Osteoblast (primary cell): ENCODE data around the gene PPY. TPM values are rescaled to one million over a fixed set of nuclear protein-coding genes. Genes with fewer than 3 reads are reported as not detected.
A peak's percentile ranks its signal among the peaks of the same experiment; 100 is the strongest.

Source experiments
- DNase-seq: peaks from one replicate; pipeline ENCODE4 v3.0.0; 2011; ENCODE audit warnings: low spot score, mixed read lengths; ENCODE audit not compliant: insufficient read length; ENCODE audit errors: missing footprints
- H2AFZ ChIP-seq: 2 replicates; pipeline ENCODE4 v1.6.0; 2011; ENCODE audit warnings: mild to moderate bottlenecking, low read length
- H3K27ac ChIP-seq: 2 replicates; pipeline ENCODE4 v1.5.1; 2011; ENCODE audit warnings: mild to moderate bottlenecking, low read depth, low read length, moderate library complexity
- H3K27me3 ChIP-seq: 2 replicates; pipeline ENCODE4 v1.6.0; 2012; ENCODE audit warnings: mild to moderate bottlenecking, control low read depth, inconsistent platforms, low read length, moderate library complexity; ENCODE audit not compliant: insufficient read depth
- H3K36me3 ChIP-seq: 2 replicates; pipeline ENCODE4 v1.5.1; 2011; ENCODE audit warnings: mild to moderate bottlenecking, low read length, control low read depth, moderate library complexity; ENCODE audit not compliant: insufficient read depth
- H3K4me1 ChIP-seq: 2 replicates; pipeline ENCODE4 v1.5.1; 2011; ENCODE audit warnings: mild to moderate bottlenecking, low read length, control low read depth, moderate library complexity; ENCODE audit not compliant: insufficient read depth
- H3K4me2 ChIP-seq: 2 replicates; pipeline ENCODE4 v1.6.0; 2011; ENCODE audit warnings: mild to moderate bottlenecking, low read length; ENCODE audit not compliant: insufficient read depth
- H3K4me3 ChIP-seq: fragments of 200-600 bp; sonication (generic); 3 replicates; pipeline ENCODE4 v1.5.1; 2012; ENCODE audit warnings: mild to moderate bottlenecking, low read length, inconsistent platforms; ENCODE audit not compliant: insufficient read depth
- H3K79me2 ChIP-seq: 2 replicates; pipeline ENCODE4 v1.6.0; 2012; ENCODE audit warnings: mild to moderate bottlenecking, low read length, control low read depth, inconsistent platforms; ENCODE audit not compliant: insufficient read depth
- H3K9me3 ChIP-seq: 2 replicates; pipeline ENCODE4 v1.5.1; 2011; ENCODE audit warnings: low read depth, low read length, control low read depth
- H4K20me1 ChIP-seq: 2 replicates; pipeline ENCODE4 v1.6.0; 2012; ENCODE audit warnings: mild to moderate bottlenecking, low read length, control low read depth; ENCODE audit not compliant: insufficient read depth
- CTCF ChIP-seq: IDR thresholded peaks from 2 replicates; pipeline ENCODE4 v1.5.1; 2011; ENCODE audit warnings: mild to moderate bottlenecking, low read depth, low read length, moderate library complexity; ENCODE audit errors: extremely low read depth
- total RNA-seq: library from RNA; depleted of rRNA; stranded (reverse); fragments of >200 nt; gene quantifications from 2 replicates; pipeline ENCODE4 v1.2.3, GENCODE V29; 2012

Gene PPY, protein sequence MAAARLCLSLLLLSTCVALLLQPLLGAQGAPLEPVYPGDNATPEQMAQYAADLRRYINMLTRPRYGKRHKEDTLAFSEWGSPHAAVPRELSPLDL
- not detected in 2 replicates for total RNA-seq

DNA sequence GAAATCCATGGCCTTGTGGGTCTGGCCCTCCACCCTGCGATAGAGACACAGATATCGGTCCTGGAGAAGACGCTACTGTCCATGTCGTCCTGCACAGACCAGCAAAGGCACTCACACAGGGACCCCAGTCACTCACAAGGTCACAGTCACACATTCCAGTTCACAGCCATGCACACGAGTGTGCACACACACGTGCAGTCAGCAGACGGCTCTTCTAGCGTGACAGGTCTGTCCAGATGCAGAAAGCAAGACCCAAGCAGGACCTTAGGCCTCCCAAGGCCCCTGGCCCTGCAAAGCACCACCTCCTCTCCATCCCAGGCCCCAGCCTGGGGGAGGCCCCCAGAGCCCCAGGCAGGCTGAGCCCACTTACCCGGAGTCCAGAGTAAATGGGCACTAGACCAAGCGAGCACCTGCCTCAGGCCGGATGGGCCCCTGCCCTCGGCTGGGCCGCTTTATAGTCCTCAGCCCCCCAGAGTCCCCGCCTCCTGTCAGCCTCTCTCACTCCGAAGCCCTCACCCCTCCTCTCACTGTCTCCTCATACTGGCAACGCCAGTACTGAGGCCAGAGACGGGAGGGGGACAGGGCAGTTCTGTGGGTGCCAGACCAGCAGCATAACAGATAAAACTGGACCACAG lies at the start of gene PPY:
TSS of gene PPY (minus strand) at position 426 of the 635 bp plus-strand sequence. CDS start 822 bp downstream, outside the sequence.
- Histone ChIP-seq H3K27me3 (peaks cover 2% of the 10 kb centered on the region), H3K36me3 (no peaks in the 10 kb centered on the region), H4K20me1 (no peaks in the 10 kb centered on the region), H3K4me2 (no peak within 1 kb of the TSS), H3K4me1 (peaks cover 4% of the 10 kb centered on the region), H3K27ac (no peak within 1 kb of the TSS), H3K9me3 (no peaks in the 10 kb centered on the region), H3K4me3 (no peak within 1 kb of the TSS), H2AFZ (no peak within 1 kb of the TSS), H3K79me2 (no peaks in the 10 kb centered on the region)
- no peak for DNase-seq
- no peak for TF ChIP-seq CTCF

- H2AFZ ChIP-seq, result no peak overlapping the region
- DNase-seq, result no peak
- no peak overlapping the region for H3K27ac ChIP-seq
- H3K4me3 ChIP-seq, result no peak overlapping the region
- H3K4me1 ChIP-seq, result no peaks in the 10 kb centered on the region
- no peak for TF ChIP-seq CTCF
- no peaks in the 10 kb centered on the region for H3K9me3 ChIP-seq
- H3K27me3 ChIP-seq, result peaks cover 22% of the 10 kb centered on the region
- H3K79me2 ChIP-seq, result no peaks in the 10 kb centered on the region
- no peaks in the 10 kb centered on the region for H3K36me3 ChIP-seq
- H3K4me2 ChIP-seq, result no peak overlapping the region
- no peaks in the 10 kb centered on the region for H4K20me1 ChIP-seq
Observed at GRCh38 chr17:43988301-43988700, 46.0 kb upstream of the PPY start.

- no peak for TF ChIP-seq CTCF
- Histone ChIP-seq H3K4me2 (no peak overlapping the region), H3K27me3 (peaks cover 29% of the 10 kb centered on the region), H3K79me2 (no peaks in the 10 kb centered on the region), H3K9me3 (no peaks in the 10 kb centered on the region), H2AFZ (no peak overlapping the region), H4K20me1 (no peaks in the 10 kb centered on the region), H3K27ac (no peak overlapping the region), H3K36me3 (no peaks in the 10 kb centered on the region), H3K4me1 (no peaks in the 10 kb centered on the region), H3K4me3 (no peak overlapping the region)
- DNase-seq, result peak; percentile 66
Observed at GRCh38 chr17:43987131-43988021, 45.1 kb upstream of the PPY start.
